Esophagus squamous epithelium (tissue), 4 donors: ENCODE results near the gene GPC5.

Experiments used
- CTCF ChIP-seq, 6 experiments: fragments of 450-650 bp in 4 of 6; fragments of 200-600 bp in 2 of 6; sonication (generic) in 2 of 6; IDR thresholded peaks; one replicate each; pipeline ENCODE4 v1.5.1; 2016 to 2019; ENCODE audit warnings: antibody characterized with exemption in 6 of 6, mild to moderate bottlenecking in 4 of 6, moderate library complexity in 4 of 6
- POLR2A ChIP-seq, 4 donors: fragments of 450-650 bp; IDR thresholded peaks; one replicate each; pipeline ENCODE4 v1.6.1; 2017; ENCODE audit warnings: antibody characterized with exemption in 4 of 4, mild to moderate bottlenecking in 4 of 4, moderate library complexity in 3 of 4

- TF ChIP-seq CTCF (IDR thresholded peaks at IDR 0.05) (no peak), POLR2A (IDR thresholded peaks at IDR 0.05) (no peak)
Observed at GRCh38 chr13:91773591-91774227, 375.3 kb downstream of the GPC5 start.
